Ovary (tissue), 9 donors: ENCODE data around the gene AOPEP. TPM values are rescaled to one million over a fixed set of nuclear protein-coding genes. Genes with fewer than 3 reads are reported as not detected.

Experiments used
- DNase-seq, 5 donors: peaks; one replicate each; pipeline ENCODE4 v3.0.0-alpha.2; 2019 to 2020
- H3K27ac ChIP-seq, 2 donors: fragments of 200-600 bp; one replicate each; pipeline versions ENCODE4 v1.5.1 to v1.8.0; 2019 to 2022
- H3K27me3 ChIP-seq: fragments of 200-600 bp; one replicate; pipeline ENCODE4 v1.8.0; 2022
- H3K36me3 ChIP-seq: fragments of 200-600 bp; sonication (generic); one replicate; pipeline ENCODE4 v1.5.1; 2019
- H3K4me1 ChIP-seq: one replicate; pipeline ENCODE4 v1.8.1; 2013; ENCODE audit warnings: mild to moderate bottlenecking, moderate library complexity; ENCODE audit not compliant: insufficient read depth
- H3K4me3 ChIP-seq: fragments of 200-600 bp; sonication (generic); one replicate; pipeline ENCODE4 v1.5.1; 2017
- H3K9me3 ChIP-seq, 2 donors: fragments of 200-600 bp in 1 of 2; sonication (generic) in 1 of 2; one replicate each; pipeline versions ENCODE4 v1.5.1 to v1.8.1; 2013 to 2019; ENCODE audit warnings: mild to moderate bottlenecking in 1 of 2, moderate library complexity in 1 of 2
- EP300 ChIP-seq: sonication (generic); formaldehyde crosslinking; IDR thresholded peaks from one replicate; pipeline ENCODE4 v1.6.1; 2017; ENCODE audit warnings: antibody characterized with exemption
- POLR2A ChIP-seq: fragments of 450-650 bp; IDR thresholded peaks from one replicate; pipeline ENCODE4 v1.6.1; 2017; ENCODE audit warnings: antibody characterized with exemption, mild to moderate bottlenecking, moderate library complexity
- WGBS, 3 donors: extraction: QIAGEN DNeasy Blood & Tissue Kit in 1 of 3; methylation state at CpG; one replicate each; pipeline versions ENCODE4 v1.1.5 to v1.1.7; 2013 to 2017; 5-methylcytosine and 5-hydroxymethylcytosine counted together
- intact Hi-C, 4 donors: fragments of 100-400 bp; cut with DNase I; formaldehyde crosslinking; loops; one replicate each; pipeline versions ENCODE4 v1.11.0 to v1.15.1; 2022 to 2023
- polyA plus RNA-seq, 2 donors: library from polyadenylated mRNA; stranded (reverse); fragments of 200-250 nt in 1 of 2; fragments of 350-450 nt in 1 of 2; fragmentation: Illumina TruSeq in 1 of 2; extraction: RNeasy Lipid Tissue Mini Kit (QIAGEN cat#74804) in 1 of 2; gene quantifications; one replicate each; pipeline ENCODE4 v1.2.3, GENCODE V29; 2013 to 2014
- total RNA-seq, 7 donors: library from RNA; depleted of rRNA in 2 of 7; stranded (reverse); fragments of >200 nt in 2 of 7; fragmentation: NEBNext Ultra II Directional in 3 of 7; extraction: Animal tissue kit (Norgen Biotek cat#: 25700) in 3 of 7; gene quantifications; one replicate each; pipeline versions ENCODE4 v1.1.0 to v1.2.4, GENCODE V29; 2016 to 2023
- TF ChIP-seq, protein P1 (sequence below), 3 donors: fragments of 450-650 bp in 2 of 3; fragments of 200-600 bp in 1 of 3; IDR thresholded peaks; one replicate each; pipeline versions ENCODE4 v1.5.1 to v1.8.0; 2016 to 2022; ENCODE audit warnings: antibody characterized with exemption in 3 of 3, mild to moderate bottlenecking in 1 of 3
- donor health status: DM: no; HTN: no; CAD: no; lungs with moderate emphysema.
- donor health status: DM: no; HTN: no; CAD: no.
- donor health status: Bipolar disorder and iron deficiency.
- donor health status: DM: yes; HTN: yes; CAD: no.
- donor health status: DM: no; HTN: no; CAD: no.
- donor health status: DM: yes; HTN: yes; CAD: no.

The AOPEP gene
- total and polyA plus RNA-seq, 9 donors = 40.0 to 141 (median 82.1) TPM

DNA sequence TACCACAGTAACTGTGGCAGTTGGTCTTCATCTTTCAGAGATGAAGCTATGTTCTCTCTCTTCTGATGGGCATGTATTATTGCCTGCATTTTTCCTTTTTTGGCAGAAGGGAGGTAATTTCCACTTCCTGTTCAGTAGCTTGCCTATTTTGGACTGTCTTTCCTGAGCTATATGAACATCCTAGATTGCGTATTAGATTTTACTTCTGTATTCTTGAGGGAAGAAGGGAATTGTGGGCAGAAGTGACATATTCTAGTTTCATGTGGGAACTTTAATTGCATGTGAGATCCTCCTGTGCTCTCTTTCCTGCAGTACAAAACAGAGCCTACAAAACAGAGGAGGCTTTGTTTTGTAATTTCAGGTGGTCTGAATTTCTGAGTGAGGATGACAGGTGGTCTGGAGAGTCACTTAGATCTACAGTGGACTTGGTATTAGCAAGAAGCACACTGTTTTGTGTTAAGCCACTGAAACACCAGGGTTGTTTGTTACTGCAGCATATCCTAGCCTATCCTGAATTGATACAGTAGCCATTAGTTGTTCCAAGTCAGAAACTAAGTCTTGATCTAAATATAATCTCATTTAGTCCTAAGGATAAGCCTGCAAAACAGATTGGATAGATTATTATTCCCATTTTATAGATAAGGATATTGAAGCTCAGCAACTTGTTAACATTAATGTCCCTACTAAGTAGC, 68.1 kb downstream of the AOPEP start:
- no peak for DNase-seq
- no peaks in the 10 kb centered on the region for H3K36me3 ChIP-seq
- no peaks in the 10 kb centered on the region for H3K9me3 ChIP-seq
- H3K4me3 ChIP-seq = no peak overlapping the region
- TF ChIP-seq EP300 (no peak), POLR2A (no peak)
- TF ChIP-seq, protein P1, sequence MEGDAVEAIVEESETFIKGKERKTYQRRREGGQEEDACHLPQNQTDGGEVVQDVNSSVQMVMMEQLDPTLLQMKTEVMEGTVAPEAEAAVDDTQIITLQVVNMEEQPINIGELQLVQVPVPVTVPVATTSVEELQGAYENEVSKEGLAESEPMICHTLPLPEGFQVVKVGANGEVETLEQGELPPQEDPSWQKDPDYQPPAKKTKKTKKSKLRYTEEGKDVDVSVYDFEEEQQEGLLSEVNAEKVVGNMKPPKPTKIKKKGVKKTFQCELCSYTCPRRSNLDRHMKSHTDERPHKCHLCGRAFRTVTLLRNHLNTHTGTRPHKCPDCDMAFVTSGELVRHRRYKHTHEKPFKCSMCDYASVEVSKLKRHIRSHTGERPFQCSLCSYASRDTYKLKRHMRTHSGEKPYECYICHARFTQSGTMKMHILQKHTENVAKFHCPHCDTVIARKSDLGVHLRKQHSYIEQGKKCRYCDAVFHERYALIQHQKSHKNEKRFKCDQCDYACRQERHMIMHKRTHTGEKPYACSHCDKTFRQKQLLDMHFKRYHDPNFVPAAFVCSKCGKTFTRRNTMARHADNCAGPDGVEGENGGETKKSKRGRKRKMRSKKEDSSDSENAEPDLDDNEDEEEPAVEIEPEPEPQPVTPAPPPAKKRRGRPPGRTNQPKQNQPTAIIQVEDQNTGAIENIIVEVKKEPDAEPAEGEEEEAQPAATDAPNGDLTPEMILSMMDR (IDR thresholded peaks at IDR 0.05) = no peak
- intact Hi-C loops = loop anchor here in 1 of 4 donors (10.0 kb wide), 1 partner anchor 230 kb away; no protein-coding TSS in a partner anchor
- WGBS, 3 donors = 93 to 100% (median 97%) methylated on average over 1 of the region's 1 CpG
- no peak overlapping the region for H3K27ac ChIP-seq
- H3K4me1 ChIP-seq = no peaks in the 10 kb centered on the region
- H3K27me3 ChIP-seq = no peaks in the 10 kb centered on the region

- Histone ChIP-seq H3K27ac (no peak overlapping the region), H3K4me3 (no peak overlapping the region), H3K27me3 (no peaks in the 10 kb centered on the region), H3K9me3 (no peaks in the 10 kb centered on the region), H3K36me3 (no peaks in the 10 kb centered on the region), H3K4me1 (peaks cover 8% of the 10 kb centered on the region)
- DNase-seq = no peak
- WGBS, 3 donors = 0 to 10% (median 3%) methylated on average over 1 of the region's 1 CpG
- TF ChIP-seq POLR2A (no peak), EP300 (no peak)
- TF ChIP-seq, protein P1 (IDR thresholded peaks at IDR 0.05) = no peak
- intact Hi-C loops = loop anchor here in 1 of 4 donors (10.0 kb wide), 1 partner anchor 228 kb away; no protein-coding TSS in a partner anchor
Measured at GRCh38 chr9:94796687-94797086, 70.2 kb downstream of the AOPEP start.

DNA sequence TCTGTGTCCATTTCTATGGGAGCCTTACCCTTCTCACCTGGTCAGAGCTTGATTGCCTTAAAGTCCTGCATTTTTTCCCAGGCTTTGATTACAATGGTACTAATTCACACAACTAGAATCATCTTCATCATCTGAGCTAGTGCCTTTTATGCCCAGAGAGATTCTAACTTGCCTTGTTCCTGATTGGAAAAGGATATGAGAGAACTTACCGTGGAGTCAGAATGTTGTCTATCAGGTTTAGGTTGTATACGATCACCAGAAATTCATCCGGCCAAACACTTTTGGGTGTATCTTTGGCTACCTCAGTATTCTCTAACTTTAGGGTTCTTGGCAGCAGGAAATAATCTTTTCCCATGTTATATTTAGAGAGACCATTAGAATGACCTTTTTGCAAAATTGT, 71.7 kb downstream of the AOPEP start:
- WGBS, 3 donors = 93 to 98% (median 95%) methylated on average over 3 of the region's 3 CpGs
- H3K4me1 ChIP-seq = peaks cover 8% of the 10 kb centered on the region
- no peak overlapping the region for H3K4me3 ChIP-seq
- no peaks in the 10 kb centered on the region for H3K36me3 ChIP-seq
- TF ChIP-seq EP300 (no peak), POLR2A (no peak)
- TF ChIP-seq, protein P1 (IDR thresholded peaks at IDR 0.05) = no peak
- no peaks in the 10 kb centered on the region for H3K27me3 ChIP-seq
- H3K9me3 ChIP-seq = no peaks in the 10 kb centered on the region
- intact Hi-C loops = loop anchor here in 1 of 4 donors (10.0 kb wide), 1 partner anchor 227 kb away; no protein-coding TSS in a partner anchor
- H3K27ac ChIP-seq = no peak overlapping the region
- DNase-seq = no peak

DNA sequence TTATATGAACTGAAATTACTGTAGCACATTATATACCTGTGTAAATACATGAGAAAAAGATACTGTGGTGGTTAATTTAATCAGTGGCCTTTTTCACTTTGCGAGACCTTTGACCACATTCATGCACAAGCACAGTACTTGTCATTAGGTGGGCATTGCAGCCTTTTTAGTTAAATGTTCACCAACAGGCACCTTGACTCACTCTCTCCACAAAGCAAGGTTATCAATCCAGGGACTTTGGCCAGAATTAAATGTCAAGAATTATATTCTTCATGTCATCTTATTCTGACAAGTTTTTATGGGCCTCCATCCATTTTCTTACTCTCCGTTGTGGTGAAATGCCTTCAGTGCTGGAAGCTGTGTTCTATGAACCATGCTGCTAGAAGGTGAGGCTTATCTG, 72.2 kb downstream of the AOPEP start:
- no peaks in the 10 kb centered on the region for H3K36me3 ChIP-seq
- intact Hi-C loops = loop anchor here in 1 of 4 donors (10.0 kb wide), 1 partner anchor 226 kb away; no protein-coding TSS in a partner anchor
- H3K9me3 ChIP-seq = no peaks in the 10 kb centered on the region
- H3K4me1 ChIP-seq = peaks cover 8% of the 10 kb centered on the region
- TF ChIP-seq EP300 (no peak), POLR2A (no peak)
- TF ChIP-seq, protein P1 (IDR thresholded peaks at IDR 0.05) = no peak
- no peak overlapping the region for H3K27ac ChIP-seq
- no peak overlapping the region for H3K4me3 ChIP-seq
- no peak for DNase-seq
- 91 to 96% (median 95%) methylated on average over 2 of the region's 2 CpGs for WGBS, 3 donors
- H3K27me3 ChIP-seq = no peaks in the 10 kb centered on the region
